ENCODE results near the gene LIAS.

The LIAS gene

GRCh38 chr4:39446842-39447573, 11.8 kb upstream of the LIAS start:
- Histone ChIP-seq H3K27me3 (ENCODE audit: control insufficient read depth, insufficient read depth, low read length) (no peaks in the 10 kb centered on the region), H2AFZ (peak overlapping the region; percentile 86), H3K36me3 (ENCODE audit: control insufficient read depth, insufficient read depth, low read length) (no peaks in the 10 kb centered on the region), H3K4me3 (ENCODE audit: low read depth, low read length) (peak overlapping the region; percentile 36), H3K27ac (no peak overlapping the region), H3K9me3 (ENCODE audit: control insufficient read depth, low read length) (no peaks in the 10 kb centered on the region), H3K79me2 (no peaks in the 10 kb centered on the region), H3K4me1 (no peaks in the 10 kb centered on the region), H3K9ac (peak overlapping the region; percentile 19), H3K4me2 (ENCODE audit: low read length) (peak overlapping the region; percentile 68)
- TF ChIP-seq CTCF (IDR thresholded peaks at IDR 0.05) = no peak

- Histone ChIP-seq H2AFZ (no peak overlapping the region), H3K36me3 (ENCODE audit: control insufficient read depth, insufficient read depth, low read length) (no peaks in the 10 kb centered on the region), H3K4me2 (ENCODE audit: low read length) (no peak overlapping the region), H3K9ac (no peak overlapping the region), H3K4me3 (ENCODE audit: low read depth, low read length) (no peak overlapping the region), H3K27ac (no peak overlapping the region), H3K9me3 (ENCODE audit: control insufficient read depth, low read length) (no peaks in the 10 kb centered on the region), H3K27me3 (ENCODE audit: control insufficient read depth, insufficient read depth, low read length) (no peaks in the 10 kb centered on the region), H3K4me1 (no peaks in the 10 kb centered on the region), H3K79me2 (no peaks in the 10 kb centered on the region)
- no peak for TF ChIP-seq CTCF (IDR thresholded peaks at IDR 0.05)
These were observed 8.2 kb upstream of the LIAS start for GRCh38 chr4:39450618-39451017.

GRCh38 chr4:39451423-39452023, 7.3 kb upstream of the LIAS start:
- Histone ChIP-seq H3K27me3 (ENCODE audit: control insufficient read depth, insufficient read depth, low read length) (no peaks in the 10 kb centered on the region), H3K4me3 (ENCODE audit: low read depth, low read length) (no peak overlapping the region), H3K4me1 (no peaks in the 10 kb centered on the region), H3K9me3 (ENCODE audit: control insufficient read depth, low read length) (no peaks in the 10 kb centered on the region), H3K27ac (no peak overlapping the region), H3K79me2 (no peaks in the 10 kb centered on the region), H2AFZ (no peak overlapping the region), H3K36me3 (ENCODE audit: control insufficient read depth, insufficient read depth, low read length) (no peaks in the 10 kb centered on the region), H3K9ac (no peak overlapping the region), H3K4me2 (ENCODE audit: low read length) (no peak overlapping the region)
- TF ChIP-seq CTCF (IDR thresholded peaks at IDR 0.05) = no peak

- Histone ChIP-seq H3K79me2 (peaks cover 5% of the 10 kb centered on the region), H3K36me3 (ENCODE audit: control insufficient read depth, insufficient read depth, low read length) (no peaks in the 10 kb centered on the region)
These were observed 6.5 kb upstream of the LIAS start for GRCh38 chr4:39452153-39452859.

More at GRCh38 chr4:39452153-39452859, 6.5 kb upstream of the LIAS start:
- Histone ChIP-seq H3K4me2 (ENCODE audit: low read length) (no peak overlapping the region), H3K9me3 (ENCODE audit: control insufficient read depth, low read length) (no peaks in the 10 kb centered on the region), H3K27me3 (ENCODE audit: control insufficient read depth, insufficient read depth, low read length) (no peaks in the 10 kb centered on the region), H3K4me3 (ENCODE audit: low read depth, low read length) (no peak overlapping the region), H3K27ac (no peak overlapping the region), H2AFZ (no peak overlapping the region), H3K4me1 (peaks cover 2% of the 10 kb centered on the region), H3K9ac (no peak overlapping the region)
- no peak for TF ChIP-seq CTCF (IDR thresholded peaks at IDR 0.05)
